GM18951 (cell line): ENCODE data around the gene GPT2.

Source experiments
- POLR2A ChIP-seq: IDR thresholded peaks from 4 replicates; pipeline ENCODE4 v1.6.1; 2011; ENCODE audit warnings: mild to moderate bottlenecking; ENCODE audit not compliant: insufficient read length, insufficient read depth; ENCODE audit errors: extremely low read depth
- in situ Hi-C: fragments of 300-500 bp; cut with MboI; formaldehyde crosslinking; loops from one replicate; pipeline ENCODE4 v1.12.0; 2022; ENCODE audit warnings: low sequenced_read_pairs, mixed read lengths, inconsistent platforms; ENCODE audit not compliant: unreplicated experiment

Gene GPT2

DNA sequence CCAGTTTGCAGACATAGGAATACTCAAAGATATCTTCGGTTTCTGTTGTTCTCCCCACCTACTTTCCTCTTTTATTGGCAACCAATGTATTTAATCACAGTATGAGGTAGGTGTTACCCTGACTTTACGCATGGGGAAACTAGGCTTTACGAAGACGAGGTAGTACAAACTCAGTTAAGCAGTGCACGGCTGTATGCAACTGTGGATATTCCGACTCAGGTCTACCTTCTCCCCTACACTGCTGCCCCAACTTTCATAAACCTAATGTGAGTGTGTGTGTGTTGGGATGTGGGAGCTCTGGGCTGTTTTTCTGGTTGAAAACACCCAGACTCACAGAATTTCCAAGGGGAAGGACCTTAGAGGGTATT, 1.2 kb upstream of the GPT2 start:
- no peak for TF ChIP-seq POLR2A
- in situ Hi-C loops = no loop called here

- no peak for TF ChIP-seq POLR2A
- in situ Hi-C loops = no loop called here
Observed at GRCh38 chr16:46883353-46883689, 841 bp upstream of the GPT2 start.

GRCh38 chr16:46884513-46885293, 541 bp downstream of the GPT2 start:
- no peak for TF ChIP-seq POLR2A
- in situ Hi-C loops = no loop called here

- no peak for TF ChIP-seq POLR2A
- in situ Hi-C loops = no loop called here
Observed at GRCh38 chr16:46885960-46886763, 2.0 kb downstream of the GPT2 start.

DNA sequence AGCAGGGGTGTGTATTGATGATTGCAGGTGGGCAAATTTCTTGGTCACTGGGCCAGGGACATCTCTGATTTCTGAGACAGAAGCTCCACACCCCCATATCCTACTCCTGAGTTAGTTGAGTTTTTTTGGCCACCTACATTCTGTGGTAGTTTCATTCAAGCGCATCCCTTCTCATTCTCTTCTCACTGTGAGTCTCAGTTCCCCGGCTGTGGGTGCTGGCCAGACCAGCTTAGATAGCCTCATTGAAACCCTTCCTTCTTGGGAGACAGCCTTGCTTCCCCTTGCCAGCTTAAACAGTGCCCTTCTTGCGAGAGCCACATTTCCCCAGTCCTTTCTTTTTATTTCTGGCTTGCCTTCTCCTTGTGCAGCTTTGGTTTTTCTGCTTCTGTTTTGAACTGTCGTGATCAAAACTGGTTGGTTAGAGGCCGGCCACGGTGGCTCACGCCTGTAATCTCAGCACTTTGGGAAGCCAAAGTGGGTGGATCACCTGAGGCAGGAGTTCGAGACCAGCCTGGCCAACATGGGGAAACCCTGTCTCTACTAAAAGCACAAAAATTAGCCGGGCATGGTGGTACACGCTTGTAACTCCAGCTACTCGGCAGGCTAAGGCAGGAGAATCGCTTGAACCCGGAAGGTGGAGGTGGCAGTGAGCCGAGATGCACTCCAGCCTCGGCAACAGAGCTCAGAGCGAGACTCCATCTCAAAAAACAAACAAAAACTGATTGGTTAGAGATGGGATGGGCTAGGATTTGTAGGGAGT, 2.8 kb downstream of the GPT2 start:
- in situ Hi-C loops = no loop called here

GRCh38 chr16:46887524-46887854, 3.3 kb downstream of the GPT2 start:
- in situ Hi-C loops = no loop called here
- TF ChIP-seq POLR2A = no peak

More for the DNA sequence above, 2.8 kb downstream of the GPT2 start:
- no peak for TF ChIP-seq POLR2A

GRCh38 chr16:46889245-46889941, 5.2 kb downstream of the GPT2 start:
- TF ChIP-seq POLR2A = no peak
- in situ Hi-C loops = no loop called here

- no peak for TF ChIP-seq POLR2A
- in situ Hi-C loops = loop anchor here (5.0 kb wide), 1 partner anchor 33 kb away; no protein-coding TSS in a partner anchor
Observed at GRCh38 chr16:46889942-46890300, 5.8 kb downstream of the GPT2 start.

GRCh38 chr16:46891910-46892309, 7.7 kb downstream of the GPT2 start:
- in situ Hi-C loops = loop anchor here (5.0 kb wide), 1 partner anchor 35 kb away; no protein-coding TSS in a partner anchor
- no peak for TF ChIP-seq POLR2A

- TF ChIP-seq POLR2A = no peak
- in situ Hi-C loops = loop anchor here (5.0 kb wide), 1 partner anchor 37 kb away; no protein-coding TSS in a partner anchor
Observed at GRCh38 chr16:46894036-46894672, 10.0 kb downstream of the GPT2 start.

DNA sequence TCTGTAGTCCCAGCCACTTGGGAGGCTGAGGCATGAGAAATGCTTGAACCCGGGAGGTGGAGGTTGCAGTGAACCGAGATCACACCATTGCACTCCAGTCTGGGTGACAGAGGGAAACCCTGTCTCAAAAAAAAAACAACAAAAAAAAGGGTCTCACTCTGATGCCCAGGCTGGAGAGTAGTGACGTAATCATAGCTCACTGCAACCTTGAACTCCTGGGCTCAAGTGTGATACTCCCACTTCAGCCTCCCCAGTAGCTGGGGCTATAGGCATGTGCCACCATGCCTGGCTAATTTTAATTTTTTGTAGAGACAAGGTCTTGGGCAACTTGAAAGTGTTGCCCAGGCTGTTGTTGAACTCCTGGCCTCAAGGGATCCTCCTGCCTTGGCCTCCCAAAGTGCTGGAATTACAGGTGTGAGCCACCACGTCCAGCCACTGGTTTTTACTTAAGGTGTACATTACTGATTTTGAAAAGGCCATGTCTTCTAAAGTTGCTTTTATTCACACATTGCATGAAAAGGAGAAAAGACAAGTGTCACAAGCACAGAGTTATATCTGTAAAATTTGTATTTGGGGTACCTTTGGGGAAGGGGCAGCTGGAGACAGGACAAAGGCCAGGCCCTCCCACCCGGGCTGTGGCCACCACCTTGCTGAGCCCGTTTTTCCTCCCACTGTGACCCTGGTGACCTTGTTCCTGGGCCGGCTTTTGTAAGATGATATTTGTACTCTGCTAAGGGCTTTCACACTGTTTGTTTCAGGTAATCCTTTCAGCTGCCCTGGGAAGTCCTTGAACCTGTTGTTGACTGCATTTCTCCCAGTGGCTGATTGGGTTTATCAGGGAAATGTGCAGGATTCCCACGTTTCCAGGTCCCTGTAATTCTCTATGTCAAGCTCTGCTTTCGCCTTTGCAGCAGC, 11.5 kb downstream of the GPT2 start:
- no peak for TF ChIP-seq POLR2A
- in situ Hi-C loops = no loop called here
